Tibial artery (tissue), 4 donors: ENCODE measurements around the gene TUBE1.
"Not testable (repeated sequence)": the region's sequence is repeated elsewhere in the genome, so short reads cannot be mapped to it uniquely, and the experiment has no call there.

Experiments used
- DNase-seq, 2 donors: peaks; one replicate each; pipeline ENCODE4 v3.0.0-alpha.2; 2019
- H3K27ac ChIP-seq, 2 donors: fragments of 200-600 bp; sonication (generic) in 1 of 2; 1 replicate in 1 of 2; 2 replicates in 1 of 2; pipeline ENCODE4 v1.5.1; 2018 to 2019; ENCODE audit warnings: mild to moderate bottlenecking in 1 of 2
- H3K27me3 ChIP-seq, 2 donors: fragments of 200-600 bp; sonication (generic) in 1 of 2; one replicate each; pipeline versions ENCODE4 v1.5.1 to v1.6.0; 2016 to 2019
- H3K36me3 ChIP-seq, 3 donors: fragments of 200-600 bp; sonication (generic) in 2 of 3; one replicate each; pipeline ENCODE4 v1.5.1; 2016 to 2019; ENCODE audit warnings: mild to moderate bottlenecking in 2 of 3
- H3K4me1 ChIP-seq, 4 donors: fragments of 200-600 bp; sonication (generic) in 2 of 4; 1 replicate in 3 of 4; 2 replicates in 1 of 4; pipeline ENCODE4 v1.5.1; 2016 to 2019
- H3K4me3 ChIP-seq, 2 donors: fragments of 200-600 bp; sonication (generic) in 1 of 2; 1 replicate in 1 of 2; 2 replicates in 1 of 2; pipeline ENCODE4 v1.5.1; 2018 to 2019; ENCODE audit warnings: mild to moderate bottlenecking in 2 of 2
- H3K9me3 ChIP-seq, 3 donors: fragments of 200-600 bp; sonication (generic) in 1 of 3; one replicate each; pipeline ENCODE4 v1.5.1; 2016 to 2019
- CTCF ChIP-seq, 2 experiments: fragments of 200-600 bp in 1 of 2; fragments of 450-650 bp in 1 of 2; IDR thresholded peaks; one replicate each; pipeline ENCODE4 v1.5.1; 2017 to 2019; ENCODE audit warnings: antibody characterized with exemption in 2 of 2, mild to moderate bottlenecking in 1 of 2, moderate library complexity in 1 of 2
- intact Hi-C: fragments of 100-400 bp; cut with DNase I; formaldehyde crosslinking; loops from one replicate; pipeline ENCODE4 v1.15.0; 2023; ENCODE audit warnings: low total_unique reads

The TUBE1 gene

GRCh38 chr6:112062966-112063365 lies 24.3 kb downstream of the TUBE1 start:
- Histone ChIP-seq H3K4me1 (no peaks in the 10 kb centered on the region), H3K27me3 (no peaks in the 10 kb centered on the region), H3K27ac (no peak overlapping the region), H3K9me3 (no peaks in the 10 kb centered on the region), H3K36me3 (no peaks in the 10 kb centered on the region), H3K4me3 (no peak overlapping the region)
- DNase-seq = no peak
- intact Hi-C loops = no loop called here
- TF ChIP-seq CTCF (IDR thresholded peaks at IDR 0.05) = no peak

GRCh38 chr6:112061605-112062004 lies 25.7 kb downstream of the TUBE1 start:
- Histone ChIP-seq H3K4me1 (no peaks in the 10 kb centered on the region), H3K36me3 (no peaks in the 10 kb centered on the region), H3K9me3 (no peaks in the 10 kb centered on the region), H3K27me3 (no peaks in the 10 kb centered on the region), H3K4me3 (no peak overlapping the region), H3K27ac (no peak overlapping the region)
- no peak for TF ChIP-seq CTCF (IDR thresholded peaks at IDR 0.05)
- no peak for DNase-seq
- intact Hi-C loops = no loop called here

GRCh38 chr6:112058243-112059032 lies 28.8 kb downstream of the TUBE1 start:
- Histone ChIP-seq H3K4me1 (no peaks in the 10 kb centered on the region), H3K27me3 (no peaks in the 10 kb centered on the region), H3K36me3 (no peaks in the 10 kb centered on the region), H3K27ac (no peak overlapping the region), H3K4me3 (no peak overlapping the region), H3K9me3 (no peaks in the 10 kb centered on the region)
- no peak for DNase-seq
- intact Hi-C loops = no loop called here
- TF ChIP-seq CTCF (IDR thresholded peaks at IDR 0.05) = no peak

GRCh38 chr6:112054555-112055190 lies 32.6 kb downstream of the TUBE1 start:
- intact Hi-C loops = no loop called here
- no peak overlapping the region for H3K27ac ChIP-seq

GRCh38 chr6:112054001-112054400 lies 33.3 kb downstream of the TUBE1 start, which contains the start of gene CCN6:
TSS of gene CCN6 (plus strand) at chr6:112054104. CDS start at chr6:112054358, 254 bp downstream.
- no peak for DNase-seq
- Histone ChIP-seq H3K36me3 (no peaks in the 10 kb centered on the region), H3K9me3 (no peaks in the 10 kb centered on the region), H3K27ac (no peak within 1 kb of the TSS), H3K4me3 (no peak within 1 kb of the TSS), H3K4me1 (no peaks in the 10 kb centered on the region), H3K27me3 (no peaks in the 10 kb centered on the region)
- TF ChIP-seq CTCF (IDR thresholded peaks at IDR 0.05) = no peak
- intact Hi-C loops = no loop called here

More at GRCh38 chr6:112054555-112055190, 32.6 kb downstream of the TUBE1 start:
- no peak for DNase-seq
- Histone ChIP-seq H3K4me3 (no peak overlapping the region), H3K4me1 (no peaks in the 10 kb centered on the region), H3K9me3 (no peaks in the 10 kb centered on the region), H3K27me3 (no peaks in the 10 kb centered on the region), H3K36me3 (no peaks in the 10 kb centered on the region)
- no peak for TF ChIP-seq CTCF (IDR thresholded peaks at IDR 0.05)

- H3K4me1 ChIP-seq, H3K27me3 ChIP-seq, H3K9me3 ChIP-seq, DNase-seq, H3K4me3 ChIP-seq, H3K36me3 ChIP-seq, intact Hi-C loops, H3K27ac ChIP-seq: not testable (repeated sequence)
Measured at GRCh38 chr6:112051251-112051740, 36.0 kb downstream of the TUBE1 start.
